ENCODE measurements around the gene DMRTC2. TPM values are rescaled to one million over a fixed set of nuclear protein-coding genes. Genes with fewer than 3 reads are reported as not detected.
A peak's percentile ranks its signal among the peaks of the same experiment; 100 is the strongest.

DMRTC2 gene
- total and polyA plus RNA-seq, 2 of the 13 experiments (the other 11 are each of a cell fraction or from before 2014, with no cell fraction given): not detected

DNA sequence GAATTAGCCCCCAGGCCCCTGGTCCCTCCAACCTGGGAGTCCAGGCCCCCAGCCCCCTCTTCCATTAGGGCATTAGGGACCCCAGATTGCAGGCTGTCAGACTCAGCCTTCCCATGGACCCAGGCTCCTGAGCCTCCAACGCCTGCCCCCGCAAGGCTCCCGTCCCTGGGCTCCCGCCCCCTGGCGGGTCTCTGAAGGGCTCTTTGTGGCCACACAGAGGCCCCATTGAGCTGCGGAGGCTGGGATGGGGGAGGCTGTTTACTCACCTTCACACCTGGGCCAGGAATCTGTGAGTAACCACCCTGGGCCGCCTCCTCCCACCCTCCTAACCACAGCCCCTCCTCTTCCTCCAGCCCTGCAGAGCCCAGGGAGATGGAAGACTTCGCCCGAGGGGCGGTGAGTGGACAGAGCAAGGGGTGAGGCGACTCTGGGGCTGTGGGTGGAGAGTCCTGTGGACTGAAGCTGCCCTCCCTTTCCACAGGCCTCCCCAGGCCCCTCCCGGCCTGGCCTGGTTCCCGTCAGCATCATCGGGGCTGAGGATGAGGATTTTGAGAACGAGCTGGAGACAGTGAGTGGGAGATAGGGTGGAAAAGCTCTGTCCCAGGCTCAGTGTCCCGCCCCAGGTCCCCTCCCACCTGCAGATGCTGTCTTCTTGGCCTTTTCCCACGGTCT, 43.0 kb downstream of the DMRTC2 start (continued):
- TF ChIP-seq, protein P1, sequence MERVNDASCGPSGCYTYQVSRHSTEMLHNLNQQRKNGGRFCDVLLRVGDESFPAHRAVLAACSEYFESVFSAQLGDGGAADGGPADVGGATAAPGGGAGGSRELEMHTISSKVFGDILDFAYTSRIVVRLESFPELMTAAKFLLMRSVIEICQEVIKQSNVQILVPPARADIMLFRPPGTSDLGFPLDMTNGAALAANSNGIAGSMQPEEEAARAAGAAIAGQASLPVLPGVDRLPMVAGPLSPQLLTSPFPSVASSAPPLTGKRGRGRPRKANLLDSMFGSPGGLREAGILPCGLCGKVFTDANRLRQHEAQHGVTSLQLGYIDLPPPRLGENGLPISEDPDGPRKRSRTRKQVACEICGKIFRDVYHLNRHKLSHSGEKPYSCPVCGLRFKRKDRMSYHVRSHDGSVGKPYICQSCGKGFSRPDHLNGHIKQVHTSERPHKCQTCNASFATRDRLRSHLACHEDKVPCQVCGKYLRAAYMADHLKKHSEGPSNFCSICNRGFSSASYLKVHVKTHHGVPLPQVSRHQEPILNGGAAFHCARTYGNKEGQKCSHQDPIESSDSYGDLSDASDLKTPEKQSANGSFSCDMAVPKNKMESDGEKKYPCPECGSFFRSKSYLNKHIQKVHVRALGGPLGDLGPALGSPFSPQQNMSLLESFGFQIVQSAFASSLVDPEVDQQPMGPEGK (CRISPR knock-in tag; IDR thresholded peaks at IDR 0.05): peak; percentile 97
- no peak for TF ChIP-seq RBAK (CRISPR knock-in tag; IDR thresholded peaks at IDR 0.05)
- peak; percentile 62; the same call in 1 of the 2 replicates for TF ChIP-seq ZKSCAN8 (CRISPR knock-in tag; IDR thresholded peaks at IDR 0.05; ENCODE audit: borderline replicate concordance)
- no peak for TF ChIP-seq AFF4 (CRISPR knock-in tag; IDR thresholded peaks at IDR 0.05)
- TF ChIP-seq, protein P2, sequence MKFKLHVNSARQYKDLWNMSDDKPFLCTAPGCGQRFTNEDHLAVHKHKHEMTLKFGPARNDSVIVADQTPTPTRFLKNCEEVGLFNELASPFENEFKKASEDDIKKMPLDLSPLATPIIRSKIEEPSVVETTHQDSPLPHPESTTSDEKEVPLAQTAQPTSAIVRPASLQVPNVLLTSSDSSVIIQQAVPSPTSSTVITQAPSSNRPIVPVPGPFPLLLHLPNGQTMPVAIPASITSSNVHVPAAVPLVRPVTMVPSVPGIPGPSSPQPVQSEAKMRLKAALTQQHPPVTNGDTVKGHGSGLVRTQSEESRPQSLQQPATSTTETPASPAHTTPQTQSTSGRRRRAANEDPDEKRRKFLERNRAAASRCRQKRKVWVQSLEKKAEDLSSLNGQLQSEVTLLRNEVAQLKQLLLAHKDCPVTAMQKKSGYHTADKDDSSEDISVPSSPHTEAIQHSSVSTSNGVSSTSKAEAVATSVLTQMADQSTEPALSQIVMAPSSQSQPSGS (CRISPR knock-in tag; IDR thresholded peaks at IDR 0.05): peak; percentile 66; the same call in 1 of the 2 replicates
- TF ChIP-seq, protein P3, sequence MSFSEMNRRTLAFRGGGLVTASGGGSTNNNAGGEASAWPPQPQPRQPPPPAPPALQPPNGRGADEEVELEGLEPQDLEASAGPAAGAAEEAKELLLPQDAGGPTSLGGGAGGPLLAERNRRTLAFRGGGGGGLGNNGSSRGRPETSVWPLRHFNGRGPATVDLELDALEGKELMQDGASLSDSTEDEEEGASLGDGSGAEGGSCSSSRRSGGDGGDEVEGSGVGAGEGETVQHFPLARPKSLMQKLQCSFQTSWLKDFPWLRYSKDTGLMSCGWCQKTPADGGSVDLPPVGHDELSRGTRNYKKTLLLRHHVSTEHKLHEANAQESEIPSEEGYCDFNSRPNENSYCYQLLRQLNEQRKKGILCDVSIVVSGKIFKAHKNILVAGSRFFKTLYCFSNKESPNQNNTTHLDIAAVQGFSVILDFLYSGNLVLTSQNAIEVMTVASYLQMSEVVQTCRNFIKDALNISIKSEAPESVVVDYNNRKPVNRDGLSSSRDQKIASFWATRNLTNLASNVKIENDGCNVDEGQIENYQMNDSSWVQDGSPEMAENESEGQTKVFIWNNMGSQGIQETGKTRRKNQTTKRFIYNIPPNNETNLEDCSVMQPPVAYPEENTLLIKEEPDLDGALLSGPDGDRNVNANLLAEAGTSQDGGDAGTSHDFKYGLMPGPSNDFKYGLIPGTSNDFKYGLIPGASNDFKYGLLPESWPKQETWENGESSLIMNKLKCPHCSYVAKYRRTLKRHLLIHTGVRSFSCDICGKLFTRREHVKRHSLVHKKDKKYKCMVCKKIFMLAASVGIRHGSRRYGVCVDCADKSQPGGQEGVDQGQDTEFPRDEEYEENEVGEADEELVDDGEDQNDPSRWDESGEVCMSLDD (CRISPR knock-in tag; IDR thresholded peaks at IDR 0.05; ENCODE audit: borderline replicate concordance): no peak; the same call in 1 of the 2 replicates
- no peak for TF ChIP-seq FOXA1 (IDR thresholded peaks at IDR 0.05)
- peak; percentile 97 for TF ChIP-seq FOXA1 (CRISPR knock-in tag; IDR thresholded peaks at IDR 0.05)
- TF ChIP-seq MLLT10 (CRISPR knock-in tag; IDR thresholded peaks at IDR 0.05): no peak
- peak; percentile 75; the same call in 1 of the 2 replicates for TF ChIP-seq ZBED4 (CRISPR knock-in tag; IDR thresholded peaks at IDR 0.05; ENCODE audit: borderline replicate concordance)
- TF ChIP-seq SAFB2 (CRISPR knock-in tag; IDR thresholded peaks at IDR 0.05; ENCODE audit: borderline replicate concordance, low read depth): 0 out of 2 replicates have a peak, but pooled peaks have one; percentile 34
- TF ChIP-seq ZNF350 (CRISPR knock-in tag; IDR thresholded peaks at IDR 0.05; ENCODE audit: borderline replicate concordance, low read depth): peak; percentile 72; the same call in 1 of the 2 replicates
